H1 (cell line): ENCODE data around the gene LHFPL3. TPM values are rescaled to one million over a fixed set of nuclear protein-coding genes. Genes with fewer than 3 reads are reported as not detected.

ENCODE experiments used
- CTCF ChIA-PET: fragments of 300-600 bp; sonication (Branson Sonifier 250); formaldehyde crosslinking; loops from one replicate; lab custom pipeline; 2021; ENCODE audit not compliant: partially characterized antibody; lab: Charles Lee
- POLR2A ChIA-PET: fragments of 300-600 bp; sonication (Branson Sonifier 250); formaldehyde crosslinking; loops from one replicate; lab custom pipeline; 2021; ENCODE audit warnings: inconsistent platforms; ENCODE audit not compliant: partially characterized antibody; lab: Charles Lee
- DNase-seq, 2 experiments: peaks; one replicate each; pipeline versions ENCODE4 v3.0.0 to v3.0.0-alpha.2; 2010 to 2022; ENCODE audit warnings: low spot score in 2 of 2, low read depth in 1 of 2, mixed read lengths in 1 of 2
- FAIRE-seq: peaks from 2 replicates; lab custom pipeline; 2011; peaks lifted over from hg19 to GRCh38; lab: Jason Lieb, UNC
- H2AFZ ChIP-seq: 2 replicates; pipeline ENCODE4 v1.8.1; 2012; ENCODE audit warnings: low read length, inconsistent platforms
- H2AK5ac ChIP-seq: 2 replicates; pipeline ENCODE4 v1.6.1; 2013; ENCODE audit warnings: low read depth, low read length
- H2BK120ac ChIP-seq: replicated peaks from 2 replicates; pipeline ENCODE3; 2013; ENCODE audit warnings: low read depth, low read length, inconsistent platforms
- H2BK12ac ChIP-seq: 2 replicates; pipeline ENCODE4 v1.6.1; 2013; ENCODE audit warnings: low read depth, low read length
- H2BK15ac ChIP-seq: 2 replicates; pipeline ENCODE4 v1.6.1; 2013; ENCODE audit warnings: low read length
- H2BK20ac ChIP-seq: 2 replicates; pipeline ENCODE4 v1.6.1; 2013; ENCODE audit warnings: low read length
- H2BK5ac ChIP-seq: 2 replicates; pipeline ENCODE4 v1.6.1; 2013; ENCODE audit warnings: low read depth, low read length
- H3K14ac ChIP-seq: 2 replicates; pipeline ENCODE4 v1.6.1; 2013; ENCODE audit warnings: inconsistent platforms; ENCODE audit not compliant: insufficient read length
- H3K18ac ChIP-seq: 2 replicates; pipeline ENCODE4 v1.6.1; 2013; ENCODE audit warnings: low read length; ENCODE audit errors: extremely low read depth
- H3K23ac ChIP-seq: 2 replicates; pipeline ENCODE4 v1.6.1; 2013; ENCODE audit warnings: inconsistent platforms; ENCODE audit not compliant: insufficient read length
- H3K23me2 ChIP-seq: 2 replicates; pipeline ENCODE4 v1.6.1; 2013; ENCODE audit warnings: low read depth, low read length
- H3K27ac ChIP-seq: 2 replicates; pipeline ENCODE4 v1.6.1; 2011; ENCODE audit warnings: low read depth, low read length, inconsistent platforms
- H3K27me3 ChIP-seq, 4 experiments: replicated peaks in 1 of 4; 1 replicate in 1 of 4; 2 replicates in 3 of 4; pipeline versions ENCODE4 v1.6.1 to v1.8.1; 2011 to 2013; ENCODE audit warnings: low read length in 3 of 4, mild to moderate bottlenecking in 3 of 4, inconsistent platforms in 2 of 4, mixed read lengths in 2 of 4, moderate library complexity in 1 of 4; ENCODE audit not compliant: control insufficient read depth in 3 of 4, insufficient read depth in 3 of 4; ENCODE audit errors: extremely low read depth in 1 of 4
- H3K36me3 ChIP-seq, 4 experiments: 2 replicates each; pipeline versions ENCODE4 v1.6.1 to v1.8.1; 2011 to 2013; ENCODE audit warnings: mild to moderate bottlenecking in 4 of 4, low read length in 3 of 4, moderate library complexity in 2 of 4, control low read depth in 1 of 4, inconsistent platforms in 1 of 4; ENCODE audit not compliant: insufficient read depth in 4 of 4, control insufficient read depth in 2 of 4
- H3K4ac ChIP-seq: replicated peaks from 2 replicates; pipeline ENCODE3; 2013; ENCODE audit warnings: low read length, low read depth, mixed read lengths, inconsistent platforms; ENCODE audit not compliant: insufficient read length
- H3K4me1 ChIP-seq, 4 experiments: replicated peaks in 1 of 4; 1 replicate in 1 of 4; 2 replicates in 3 of 4; pipeline versions ENCODE4 v1.6.1 to v1.8.1; 2011 to 2013; ENCODE audit warnings: low read length in 3 of 4, inconsistent platforms in 2 of 4, mixed read lengths in 1 of 4; ENCODE audit not compliant: insufficient read depth in 4 of 4, control insufficient read depth in 3 of 4
- H3K4me2 ChIP-seq, 2 experiments: 2 replicates each; pipeline versions ENCODE4 v1.6.1 to v1.8.1; 2011 to 2013; ENCODE audit warnings: low read depth in 2 of 2, low read length in 2 of 2, control low read depth in 1 of 2, inconsistent platforms in 1 of 2, mild to moderate bottlenecking in 1 of 2; ENCODE audit not compliant: insufficient read depth in 1 of 2
- H3K4me3 ChIP-seq, 4 experiments: fragments of 200-600, 300-600 bp in 1 of 4; sonication (generic), shearing (Covaris generic), sonication (Bioruptor Twin) in 1 of 4; 2 replicates each; pipeline versions ENCODE4 v1.5.1 to v1.8.1; 2011 to 2016; ENCODE audit warnings: low read length in 4 of 4, low read depth in 3 of 4, control low read depth in 2 of 4, inconsistent platforms in 2 of 4, mild to moderate bottlenecking in 2 of 4, mixed read lengths in 1 of 4, moderate library complexity in 1 of 4; ENCODE audit not compliant: insufficient read depth in 2 of 4; ENCODE audit errors: extremely low read depth in 1 of 4
- H3K56ac ChIP-seq: replicated peaks from 2 replicates; pipeline ENCODE3; 2013; ENCODE audit warnings: low read depth, mild to moderate bottlenecking, mixed read lengths, low read length, inconsistent platforms; ENCODE audit not compliant: insufficient read length
- H3K79me1 ChIP-seq: 2 replicates; pipeline ENCODE4 v1.6.1; 2013; ENCODE audit warnings: low read depth, low read length, control low read depth
- H3K79me2 ChIP-seq, 2 experiments: 2 replicates each; pipeline versions ENCODE4 v1.6.1 to v1.8.1; 2012 to 2013; ENCODE audit warnings: low read length in 2 of 2, mild to moderate bottlenecking in 2 of 2, inconsistent platforms in 1 of 2; ENCODE audit not compliant: insufficient read depth in 2 of 2, control insufficient read depth in 1 of 2
- H3K9ac ChIP-seq, 4 experiments: replicated peaks in 1 of 4; 1 replicate in 1 of 4; 2 replicates in 3 of 4; pipeline versions ENCODE4 v1.6.1 to v1.8.1; 2011 to 2013; ENCODE audit warnings: low read depth in 3 of 4, low read length in 3 of 4, control low read depth in 2 of 4, mild to moderate bottlenecking in 2 of 4, moderate library complexity in 2 of 4, inconsistent platforms in 1 of 4; ENCODE audit errors: extremely low read depth in 1 of 4
- H3K9me3 ChIP-seq, 2 experiments: 2 replicates each; pipeline versions ENCODE4 v1.6.1 to v1.8.1; 2012 to 2013; ENCODE audit warnings: mild to moderate bottlenecking in 2 of 2, moderate library complexity in 2 of 2, control low read depth in 1 of 2, inconsistent platforms in 1 of 2, low read depth in 1 of 2, low read length in 1 of 2, mixed read lengths in 1 of 2; ENCODE audit not compliant: insufficient read depth in 2 of 2
- H4K20me1 ChIP-seq, 2 experiments: replicated peaks in 1 of 2; 2 replicates each; pipeline versions ENCODE3 to v1.8.1; 2011 to 2013; ENCODE audit warnings: inconsistent platforms in 2 of 2, low read length in 2 of 2, mild to moderate bottlenecking in 1 of 2; ENCODE audit not compliant: insufficient read depth in 2 of 2, control insufficient read depth in 1 of 2
- H4K5ac ChIP-seq: 2 replicates; pipeline ENCODE4 v1.6.1; 2013; ENCODE audit warnings: low read length, low read depth, mixed read lengths, inconsistent platforms; ENCODE audit not compliant: insufficient read length
- H4K8ac ChIP-seq: 2 replicates; pipeline ENCODE4 v1.8.0; 2013; ENCODE audit warnings: mild to moderate bottlenecking, moderate library complexity, low read length, inconsistent platforms; ENCODE audit not compliant: insufficient read depth; ENCODE audit errors: extremely low read depth
- H4K91ac ChIP-seq: replicated peaks from 2 replicates; pipeline ENCODE3; 2013; ENCODE audit warnings: low read length, mixed read lengths, inconsistent platforms; ENCODE audit not compliant: insufficient read length
- BCL11A ChIP-seq, 2 experiments: IDR thresholded peaks; one replicate each; pipeline ENCODE4 v1.6.1; 2011; ENCODE audit warnings: low read depth in 2 of 2, low read length in 2 of 2, mild to moderate bottlenecking in 2 of 2
- CHD2 ChIP-seq: IDR thresholded peaks from 2 replicates; pipeline ENCODE4 v1.6.1; 2012; ENCODE audit warnings: low read length, improper control_type of control experiment
- CTCF ChIP-seq, 3 experiments: IDR thresholded peaks; 1 replicate in 2 of 3; 2 replicates in 1 of 3; pipeline versions ENCODE4 v1.5.1 to v1.6.1; 2011; ENCODE audit warnings: low read length in 3 of 3, mild to moderate bottlenecking in 3 of 3, inconsistent platforms in 2 of 3, low read depth in 1 of 3, moderate library complexity in 1 of 3; ENCODE audit not compliant: insufficient read depth in 1 of 3; ENCODE audit errors: control extremely low read depth in 1 of 3
- FOSL1 ChIP-seq: IDR thresholded peaks from 2 replicates; pipeline ENCODE4 v1.6.1; 2011; ENCODE audit warnings: mild to moderate bottlenecking, low read depth, low read length, moderate library complexity; ENCODE audit not compliant: insufficient read depth
- MAX ChIP-seq: IDR thresholded peaks from 2 replicates; pipeline ENCODE4 v1.6.1; 2012; ENCODE audit warnings: inconsistent platforms
- POLR2A ChIP-seq, 2 experiments: IDR thresholded peaks; 1 replicate in 1 of 2; 2 replicates in 1 of 2; pipeline ENCODE4 v1.6.1; 2011; ENCODE audit warnings: low read depth in 2 of 2, low read length in 2 of 2, mild to moderate bottlenecking in 2 of 2; ENCODE audit errors: control extremely low read depth in 1 of 2
- POLR2AphosphoS5 ChIP-seq: IDR thresholded peaks from 2 replicates; pipeline ENCODE4 v1.6.1; 2011; ENCODE audit warnings: low read depth, low read length
- POU5F1 ChIP-seq: IDR thresholded peaks from 2 replicates; pipeline ENCODE4 v1.6.1; 2011; ENCODE audit warnings: low read depth, mild to moderate bottlenecking, low read length, moderate library complexity
- SAP30 ChIP-seq: fragments of 300-600 bp; sonication (generic); IDR thresholded peaks from 2 replicates; pipeline ENCODE4 v1.7.1; 2012; ENCODE audit warnings: low read length, moderate library complexity, mild to moderate bottlenecking, inconsistent platforms; ENCODE audit not compliant: insufficient read depth, insufficient replicate concordance
- SIX5 ChIP-seq: IDR thresholded peaks from 2 replicates; pipeline ENCODE4 v1.6.1; 2011; ENCODE audit warnings: mild to moderate bottlenecking, low read depth, low read length
- SP1 ChIP-seq: IDR thresholded peaks from 2 replicates; pipeline ENCODE4 v1.6.1; 2011; ENCODE audit warnings: low read depth, low read length
- TAF1 ChIP-seq: IDR thresholded peaks from 2 replicates; pipeline ENCODE4 v1.6.1; 2011; ENCODE audit warnings: mild to moderate bottlenecking, low read depth, low read length
- TBP ChIP-seq: IDR thresholded peaks from 2 replicates; pipeline ENCODE4 v1.6.1; 2011; ENCODE audit warnings: low read depth, low read length, improper control_type of control experiment
- TCF12 ChIP-seq: IDR thresholded peaks from 2 replicates; pipeline ENCODE4 v1.6.1; 2011; ENCODE audit warnings: low read depth, mild to moderate bottlenecking, low read length
- WGBS, 2 experiments: shearing (Covaris generic) in 1 of 2; methylation state at CpG; one replicate each; pipeline versions ENCODE4 v1.1.6 to v1.1.7; 2013 to 2015; ENCODE audit warnings: low lambda C conversion rate in 2 of 2, mixed read lengths in 2 of 2, inconsistent platforms in 1 of 2, low coverage in 1 of 2, missing lambda C conversion rate in 1 of 2; ENCODE audit not compliant: insufficient replicate concordance in 2 of 2, insufficient coverage in 1 of 2, insufficient read length in 1 of 2; ENCODE audit errors: extremely low coverage in 1 of 2, missing lambda C conversion rate in 1 of 2; 5-methylcytosine and 5-hydroxymethylcytosine counted together
- polyA plus RNA-seq, 7 experiments: library from polyadenylated mRNA; depleted of rRNA in 3 of 7; stranded (reverse) in 5 of 7; unstranded in 2 of 7; fragments of >200 nt in 5 of 7; fragments of 200-250 nt in 2 of 7; gene quantifications; 1 replicate in 5 of 7; 2 replicates in 1 of 7; 4 replicates in 1 of 7; pipeline versions ENCODE4 v1.2.1 to v1.2.3, GENCODE V29; 2011 to 2013; ENCODE audit warnings: missing spikeins in 2 of 7, mixed read lengths in 2 of 7
- total RNA-seq: library from RNA; stranded (reverse); fragmentation: NEBNext Ultra II Directional; extraction: Animal tissue kit (Norgen Biotek cat#: 25700); gene quantifications from 2 replicates; pipeline ENCODE4 v1.2.1, GENCODE V29; 2021

LHFPL3 gene
- total and polyA plus RNA-seq, 2 of the 8 experiments (the other 6 are each of a cell fraction or from before 2014, with no cell fraction given), result 0.24 to 0.50 TPM

- Histone ChIP-seq H2AK5ac (no peak overlapping the region), H2BK12ac (no peak overlapping the region), H3K79me2 (no peaks in the 10 kb centered on the region), H4K5ac (no peak overlapping the region), H3K23me2 (no peaks in the 10 kb centered on the region), H3K27ac (no peak overlapping the region), H4K20me1 (no peaks in the 10 kb centered on the region), H2BK20ac (no peak overlapping the region), H3K18ac (no peak overlapping the region), H3K14ac (no peak overlapping the region), H3K4me1 (no peaks in the 10 kb centered on the region), H2BK120ac (no peak overlapping the region), H3K56ac (no peak overlapping the region), H3K4me3 (no peak overlapping the region), H3K27me3 (no peaks in the 10 kb centered on the region), H2BK15ac (no peak overlapping the region), H2BK5ac (no peak overlapping the region), H3K36me3 (no peaks in the 10 kb centered on the region), H3K9ac (no peak overlapping the region), H3K23ac (no peak overlapping the region), H4K91ac (no peak overlapping the region), H3K4me2 (no peak overlapping the region), H3K9me3 (peaks cover 24 to 58% of the 10 kb centered on the region in 2 experiments; a peak in 3 of 4 replicates), H3K79me1 (no peaks in the 10 kb centered on the region), H3K4ac (no peak overlapping the region), H2AFZ (no peak overlapping the region), H4K8ac (no peak overlapping the region)
- no peak for DNase-seq
- no peak for FAIRE-seq
- ChIA-PET POLR2A (no interaction called here), CTCF (no interaction called here)
- whole genome bisulfite sequencing, 2 experiments, result 79% methylated on average over 4 of the region's 4 CpGs; no CpG with 5 or more reads in 1 of the 2 experiments
- no peak for TF ChIP-seq TCF12
- no peak for TF ChIP-seq POLR2AphosphoS5
- TF ChIP-seq CHD2, result no peak
- no peak for TF ChIP-seq SAP30
- TF ChIP-seq TAF1, result no peak
- TF ChIP-seq POU5F1, result no peak
- TF ChIP-seq TBP, result no peak
- TF ChIP-seq FOSL1, result no peak
- no peak for TF ChIP-seq BCL11A (IDR thresholded peaks at IDR 0.05; ENCODE audit: low read depth in 2 of 2, low read length in 2 of 2)
- no peak for TF ChIP-seq CTCF (IDR thresholded peaks at IDR 0.05; ENCODE audit: control extremely low read depth in 1 of 3, insufficient read depth in 1 of 3, low read depth in 1 of 3, low read length in 3 of 3)
- no peak for TF ChIP-seq MAX
- TF ChIP-seq SIX5, result no peak
- no peak for TF ChIP-seq POLR2A (IDR thresholded peaks at IDR 0.05; ENCODE audit: control extremely low read depth in 1 of 2, low read depth in 2 of 2, low read length in 2 of 2)
- no peak for TF ChIP-seq SP1
Observed at GRCh38 chr7:104541897-104542296, 213.5 kb downstream of the LHFPL3 start.
